ENCODE data around the gene DOK7.

DNA sequence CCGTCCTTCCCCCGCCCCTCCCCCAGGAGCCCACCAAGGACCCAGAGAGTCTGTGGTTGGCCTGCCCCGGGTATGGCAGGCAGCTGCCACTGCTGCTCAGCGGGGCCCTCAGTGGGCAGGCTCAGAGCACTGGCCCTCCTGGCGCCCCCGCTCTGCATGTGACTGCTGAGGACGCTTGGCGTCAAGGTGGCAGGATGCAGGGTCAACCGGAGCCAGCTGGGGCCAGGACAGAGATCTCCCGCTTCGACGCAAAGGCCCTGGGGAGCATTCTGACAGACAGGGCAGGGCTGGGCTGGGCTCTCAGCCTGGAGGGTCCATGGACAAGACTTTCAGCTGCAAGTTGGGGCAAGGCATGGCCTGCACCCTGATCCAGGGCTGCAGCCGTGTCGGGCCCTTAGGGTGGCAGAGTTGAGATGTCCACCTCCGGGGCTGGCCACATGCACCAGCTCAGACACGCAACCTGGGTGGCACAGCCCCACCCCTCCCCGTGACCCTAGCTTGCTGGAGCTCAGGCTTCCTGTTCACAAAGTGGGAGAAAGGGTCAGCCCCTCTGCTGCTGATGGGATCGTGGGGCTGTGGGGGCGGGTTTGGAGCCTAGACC lies 38.8 kb downstream of the DOK7 start:
- TF ChIP-seq, protein P1, sequence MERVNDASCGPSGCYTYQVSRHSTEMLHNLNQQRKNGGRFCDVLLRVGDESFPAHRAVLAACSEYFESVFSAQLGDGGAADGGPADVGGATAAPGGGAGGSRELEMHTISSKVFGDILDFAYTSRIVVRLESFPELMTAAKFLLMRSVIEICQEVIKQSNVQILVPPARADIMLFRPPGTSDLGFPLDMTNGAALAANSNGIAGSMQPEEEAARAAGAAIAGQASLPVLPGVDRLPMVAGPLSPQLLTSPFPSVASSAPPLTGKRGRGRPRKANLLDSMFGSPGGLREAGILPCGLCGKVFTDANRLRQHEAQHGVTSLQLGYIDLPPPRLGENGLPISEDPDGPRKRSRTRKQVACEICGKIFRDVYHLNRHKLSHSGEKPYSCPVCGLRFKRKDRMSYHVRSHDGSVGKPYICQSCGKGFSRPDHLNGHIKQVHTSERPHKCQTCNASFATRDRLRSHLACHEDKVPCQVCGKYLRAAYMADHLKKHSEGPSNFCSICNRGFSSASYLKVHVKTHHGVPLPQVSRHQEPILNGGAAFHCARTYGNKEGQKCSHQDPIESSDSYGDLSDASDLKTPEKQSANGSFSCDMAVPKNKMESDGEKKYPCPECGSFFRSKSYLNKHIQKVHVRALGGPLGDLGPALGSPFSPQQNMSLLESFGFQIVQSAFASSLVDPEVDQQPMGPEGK (CRISPR knock-in tag; IDR thresholded peaks at IDR 0.05; ENCODE audit: borderline replicate concordance): no peak
- TF ChIP-seq OSR1 (CRISPR knock-in tag; IDR thresholded peaks at IDR 0.05): no peak
- TF ChIP-seq RARB (CRISPR knock-in tag; IDR thresholded peaks at IDR 0.05): no peak
- TF ChIP-seq, protein P2, sequence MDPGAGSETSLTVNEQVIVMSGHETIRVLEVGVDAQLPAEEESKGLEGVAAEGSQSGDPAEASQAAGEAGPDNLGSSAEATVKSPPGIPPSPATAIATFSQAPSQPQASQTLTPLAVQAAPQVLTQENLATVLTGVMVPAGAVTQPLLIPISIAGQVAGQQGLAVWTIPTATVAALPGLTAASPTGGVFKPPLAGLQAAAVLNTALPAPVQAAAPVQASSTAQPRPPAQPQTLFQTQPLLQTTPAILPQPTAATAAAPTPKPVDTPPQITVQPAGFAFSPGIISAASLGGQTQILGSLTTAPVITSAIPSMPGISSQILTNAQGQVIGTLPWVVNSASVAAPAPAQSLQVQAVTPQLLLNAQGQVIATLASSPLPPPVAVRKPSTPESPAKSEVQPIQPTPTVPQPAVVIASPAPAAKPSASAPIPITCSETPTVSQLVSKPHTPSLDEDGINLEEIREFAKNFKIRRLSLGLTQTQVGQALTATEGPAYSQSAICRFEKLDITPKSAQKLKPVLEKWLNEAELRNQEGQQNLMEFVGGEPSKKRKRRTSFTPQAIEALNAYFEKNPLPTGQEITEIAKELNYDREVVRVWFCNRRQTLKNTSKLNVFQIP (CRISPR knock-in tag; IDR thresholded peaks at IDR 0.05; ENCODE audit: borderline replicate concordance, low read depth): no peak
